Liver (tissue), 3 donors: ENCODE results near the gene BCAT1.

ENCODE experiments used
- ATF3 ChIP-seq: IDR thresholded peaks from 2 replicates; pipeline ENCODE4 v1.6.1; 2016; ENCODE audit warnings: antibody characterized with exemption
- CTCF ChIP-seq: fragments of 150-350 bp; IDR thresholded peaks from 2 replicates; pipeline ENCODE4 v1.5.1; 2017; ENCODE audit warnings: improper control_type of control experiment, low read depth, low read length; ENCODE audit not compliant: missing input control
- MAX ChIP-seq: IDR thresholded peaks from 2 replicates; pipeline ENCODE4 v1.6.1; 2016; ENCODE audit warnings: antibody characterized with exemption
- TAF1 ChIP-seq: conservative IDR thresholded peaks from 2 replicates; pipeline ENCODE4 v1.6.1; 2016; ENCODE audit warnings: antibody characterized with exemption, mild to moderate bottlenecking
- donor health status: healthy.
- donor health status: healthy.

- no peak for TF ChIP-seq CTCF
- TF ChIP-seq TAF1 = no peak
- TF ChIP-seq ATF3 = no peak
- TF ChIP-seq MAX = no peak
These were observed 27.5 kb downstream of the BCAT1 start for GRCh38 chr12:24921251-24922038.
